IMR-90 (cell line): Measurements from ENCODE around the gene ZNF609. TPM values are rescaled to one million over a fixed set of nuclear protein-coding genes. Genes with fewer than 3 reads are reported as not detected.

Experiments
- ATAC-seq: fragments of 200-7000 bp; cut with Tn5 transposase; 2 replicates; pipeline ENCODE4 v1.9.1; 2020; ENCODE audit warnings: low read depth, mild to moderate bottlenecking, moderate library complexity
- BruUV-seq: library from RNA; stranded (reverse); fragments of 400-500 nt; replicated peaks from 2 replicates; lab custom pipeline; 2021; lab: Mats Ljungman, UMichigan
- CTCF ChIA-PET: fragments of 300-600 bp; formaldehyde crosslinking; extraction: SDS; loops from one replicate; lab custom pipeline; 2021; ENCODE audit warnings: antibody characterized with exemption; lab: Yijun Ruan, JAX
- POLR2A ChIA-PET: fragments of 300-600 bp; sonication (Branson Sonifier 250); formaldehyde crosslinking; loops from one replicate; lab custom pipeline; 2022; ENCODE audit warnings: antibody characterized with exemption; ENCODE audit not compliant: unreplicated experiment; lab: Charles Lee
- DNase-seq: peaks from one replicate; pipeline ENCODE4 v3.0.0; 2013
- H2AFZ ChIP-seq: replicated peaks from 2 replicates; pipeline ENCODE3; 2013; ENCODE audit warnings: low read length, mild to moderate bottlenecking; ENCODE audit not compliant: poor library complexity
- H2AK5ac ChIP-seq: 2 replicates; pipeline ENCODE4 v1.6.1; 2013; ENCODE audit warnings: low read depth, low read length, inconsistent platforms
- H2AK9ac ChIP-seq: replicated peaks from 2 replicates; pipeline ENCODE3; 2013; ENCODE audit warnings: mild to moderate bottlenecking, low read depth, low read length, moderate library complexity; ENCODE audit not compliant: poor library complexity
- H2BK120ac ChIP-seq: 2 replicates; pipeline ENCODE4 v1.6.1; 2013; ENCODE audit warnings: low read depth, low read length, inconsistent platforms
- H2BK15ac ChIP-seq: 3 replicates; pipeline ENCODE4 v1.6.1; 2013; ENCODE audit warnings: low read depth, low read length, inconsistent platforms
- H2BK20ac ChIP-seq: 2 replicates; pipeline ENCODE4 v1.6.1; 2013; ENCODE audit warnings: low read depth, mild to moderate bottlenecking, inconsistent platforms, low read length, moderate library complexity
- H2BK5ac ChIP-seq: 2 replicates; pipeline ENCODE4 v1.6.1; 2013; ENCODE audit warnings: mild to moderate bottlenecking, low read depth, low read length, inconsistent platforms; ENCODE audit not compliant: poor library complexity, severe bottlenecking
- H3K14ac ChIP-seq: replicated peaks from 2 replicates; pipeline ENCODE4 v1.6.1; 2013; ENCODE audit warnings: low read depth, low read length, inconsistent platforms
- H3K18ac ChIP-seq: 2 replicates; pipeline ENCODE4 v1.6.1; 2013; ENCODE audit warnings: low read depth, low read length, control low read depth
- H3K23ac ChIP-seq: 2 replicates; pipeline ENCODE4 v1.6.1; 2013; ENCODE audit warnings: low read depth, low read length, inconsistent platforms
- H3K27ac ChIP-seq: 2 replicates; pipeline ENCODE4 v1.5.1; 2013; ENCODE audit warnings: mild to moderate bottlenecking, control low read depth, low read length; ENCODE audit not compliant: insufficient read depth
- H3K27me3 ChIP-seq: 2 replicates; pipeline ENCODE4 v1.6.1; 2013; ENCODE audit warnings: low read length; ENCODE audit not compliant: control insufficient read depth, insufficient read depth
- H3K36me3 ChIP-seq: 2 replicates; pipeline ENCODE4 v1.6.1; 2013; ENCODE audit warnings: low read length, mixed read lengths; ENCODE audit not compliant: control insufficient read depth, insufficient read depth
- H3K4ac ChIP-seq: 2 replicates; pipeline ENCODE4 v1.6.1; 2013; ENCODE audit warnings: low read depth, low read length, inconsistent platforms
- H3K4me1 ChIP-seq: 2 replicates; pipeline ENCODE4 v1.6.1; 2013; ENCODE audit warnings: low read length, mixed read lengths; ENCODE audit not compliant: control insufficient read depth, insufficient read depth
- H3K4me2 ChIP-seq: 2 replicates; pipeline ENCODE4 v1.6.1; 2013; ENCODE audit warnings: low read depth, mild to moderate bottlenecking, control low read depth, low read length, moderate library complexity
- H3K4me3 ChIP-seq: 2 replicates; pipeline ENCODE4 v1.5.1; 2013; ENCODE audit warnings: low read depth, mild to moderate bottlenecking, control low read depth, low read length, moderate library complexity; ENCODE audit not compliant: insufficient read depth
- H3K56ac ChIP-seq: 2 replicates; pipeline ENCODE4 v1.6.1; 2013; ENCODE audit warnings: low read length, inconsistent platforms; ENCODE audit not compliant: insufficient read depth; ENCODE audit errors: extremely low read depth
- H3K79me1 ChIP-seq, 2 experiments: 2 replicates each; pipeline ENCODE4 v1.6.1; 2013; ENCODE audit warnings: low read length in 2 of 2, inconsistent platforms in 1 of 2, low read depth in 1 of 2
- H3K9ac ChIP-seq: 2 replicates; pipeline ENCODE4 v1.6.1; 2013; ENCODE audit warnings: low read depth, low read length, control low read depth
- H3K9me1 ChIP-seq: 2 replicates; pipeline ENCODE4 v1.6.1; 2013; ENCODE audit warnings: low read length, inconsistent platforms; ENCODE audit not compliant: insufficient read depth
- H3K9me3 ChIP-seq: 2 replicates; pipeline ENCODE4 v1.6.1; 2013; ENCODE audit warnings: low read length; ENCODE audit not compliant: control insufficient read depth, insufficient read depth
- H4K20me1 ChIP-seq: 2 replicates; pipeline ENCODE4 v1.6.1; 2013; ENCODE audit warnings: low read length, inconsistent platforms; ENCODE audit not compliant: insufficient read depth
- H4K5ac ChIP-seq: 2 replicates; pipeline ENCODE4 v1.6.1; 2013; ENCODE audit warnings: mild to moderate bottlenecking, low read depth, low read length, control low read depth
- H4K8ac ChIP-seq, 2 experiments: 2 replicates each; pipeline ENCODE4 v1.6.1; 2013; ENCODE audit warnings: low read depth in 2 of 2, low read length in 2 of 2, control low read depth in 1 of 2, inconsistent platforms in 1 of 2
- H4K91ac ChIP-seq: 2 replicates; pipeline ENCODE4 v1.6.1; 2013; ENCODE audit warnings: low read depth, low read length, inconsistent platforms; ENCODE audit not compliant: insufficient read depth
- BHLHE40 ChIP-seq: fragments of 150-350 bp; IDR thresholded peaks from 2 replicates; pipeline ENCODE4 v1.6.1; 2016; ENCODE audit warnings: mild to moderate bottlenecking, low read depth, low read length
- CEBPB ChIP-seq: IDR thresholded peaks from 2 replicates; pipeline ENCODE4 v1.6.1; 2012; ENCODE audit warnings: low read depth, low read length, improper control_type of control experiment
- CHD1 ChIP-seq: IDR thresholded peaks from 2 replicates; pipeline ENCODE4 v1.6.1; 2012; ENCODE audit warnings: low read depth, low read length, improper control_type of control experiment
- MAFK ChIP-seq: IDR thresholded peaks from 2 replicates; pipeline ENCODE4 v1.6.1; 2012; ENCODE audit warnings: low read depth, low read length, improper control_type of control experiment
- POLR2A ChIP-seq: IDR thresholded peaks from 2 replicates; pipeline ENCODE4 v1.6.1; 2012; ENCODE audit warnings: mild to moderate bottlenecking, low read depth, low read length
- RAD21 ChIP-seq: IDR thresholded peaks from 2 replicates; pipeline ENCODE4 v1.6.1; 2012; ENCODE audit warnings: low read length, improper control_type of control experiment
- SMC3 ChIP-seq: fragments of 150-350 bp; IDR thresholded peaks from 2 replicates; pipeline ENCODE4 v1.6.1; 2016; ENCODE audit warnings: low read depth, mild to moderate bottlenecking, antibody characterized with exemption, low read length, moderate library complexity
- USF2 ChIP-seq: fragments of 150-350 bp; IDR thresholded peaks from 2 replicates; pipeline ENCODE4 v1.6.1; 2017; ENCODE audit warnings: mild to moderate bottlenecking, antibody characterized with exemption, low read length, low read depth
- WGBS, 2 experiments: methylation state at CpG; one replicate each; pipeline versions ENCODE4 v1.1.5 to v1.1.7; 2013; ENCODE audit warnings: missing lambda C conversion rate in 2 of 2; ENCODE audit not compliant: insufficient read length in 1 of 2; ENCODE audit errors: extremely low coverage in 2 of 2; 5-methylcytosine and 5-hydroxymethylcytosine counted together
- dilution Hi-C: fragments of 300-500 bp; cut with HindIII; formaldehyde crosslinking; loops from one replicate; pipeline ENCODE4 v1.14.3; 2018; ENCODE audit warnings: low sequenced_read_pairs; ENCODE audit not compliant: unreplicated experiment
- in situ Hi-C: fragments of 300-500 bp; cut with MboI; formaldehyde crosslinking; loops from 3 replicates; pipeline ENCODE4 v1.14.3; 2019; ENCODE audit warnings: low sequenced_read_pairs, inconsistent platforms, mixed read lengths
- intact Hi-C: fragments of 100-400 bp; cut with micrococcal nuclease; formaldehyde crosslinking; loops from 2 replicates; pipeline ENCODE4 v1.10.0; 2022
- polyA plus RNA-seq, 3 experiments: library from polyadenylated mRNA; depleted of rRNA; stranded (reverse); fragments of >200 nt; gene quantifications; 2 replicates each; pipeline ENCODE4 v1.2.3, GENCODE V29; 2012; ENCODE audit warnings: low replicate concordance in 1 of 3
- total RNA-seq: library from RNA; depleted of rRNA; stranded (reverse); fragments of >200 nt; gene quantifications from 2 replicates; pipeline ENCODE4 v1.2.3, GENCODE V29; 2012

ZNF609 gene
- total and polyA plus RNA-seq, 2 of the 4 experiments (the other 2 are of a cell fraction): 10.4 to 12.5 TPM

GRCh38 chr15:64566629-64567427 is 106.5 kb downstream of the ZNF609 start:
- H2BK120ac ChIP-seq: no peak overlapping the region
- no peak overlapping the region for H3K4me2 ChIP-seq
- ATAC-seq (peak; percentile 24; the same call in 1 of the 2 replicates), DNase-seq (no peak)
- no peak overlapping the region for H3K14ac ChIP-seq
- peaks cover 4% of the 10 kb centered on the region for H3K4me1 ChIP-seq
- no peak overlapping the region for H2AFZ ChIP-seq
- H3K9me3 ChIP-seq: no peaks in the 10 kb centered on the region
- H3K18ac ChIP-seq: no peak overlapping the region
- no peak overlapping the region for H3K9ac ChIP-seq
- H4K8ac ChIP-seq: no peak overlapping the region
- no peak overlapping the region for H3K27ac ChIP-seq
- peaks cover 31 to 69% of the 10 kb centered on the region in 2 experiments for H3K79me1 ChIP-seq
- H3K4ac ChIP-seq: 0 out of 2 replicates have a peak overlapping the region, but pooled peaks have one; percentile 11
- 95% methylated on average over 4 of the region's 11 CpGs; no CpG with 5 or more reads in 1 of the 2 experiments for WGBS, 2 experiments
- dilution Hi-C loops (no loop called here), in situ Hi-C loops (no loop called here), intact Hi-C loops (no loop called here)
- H4K20me1 ChIP-seq: peaks cover 35% of the 10 kb centered on the region; the same call in 1 of the 2 replicates
- H3K36me3 ChIP-seq: peaks cover 7% of the 10 kb centered on the region
- H2BK20ac ChIP-seq: no peak overlapping the region
- H2BK15ac ChIP-seq: no peak overlapping the region
- H4K5ac ChIP-seq: no peak overlapping the region
- ChIA-PET CTCF (interaction anchor here (0.6 to 0.7 kb wide), 2 partner anchors 9 to 51 kb away, joined by 3 to 4 read pairs; no protein-coding TSS in a partner anchor), POLR2A (interaction anchor here (0.6 kb wide), 1 partner anchor 27 kb away, joined by 3 read pairs; no protein-coding TSS in a partner anchor)
- H4K91ac ChIP-seq: no peak overlapping the region
- no peak overlapping the region for H3K56ac ChIP-seq
- H3K9me1 ChIP-seq: peaks cover 13% of the 10 kb centered on the region
- no peak overlapping the region for H2BK5ac ChIP-seq
- H3K23ac ChIP-seq: no peak overlapping the region
- H2AK9ac ChIP-seq: no peak overlapping the region
- H3K4me3 ChIP-seq: no peak overlapping the region
- no peak overlapping the region for H2AK5ac ChIP-seq
- TF ChIP-seq SMC3 (no peak), CHD1 (no peak), POLR2A (no peak), CEBPB (no peak), RAD21 (no peak), MAFK (0 out of 2 replicates have a peak, but pooled peaks have one; percentile 2), BHLHE40 (no peak), USF2 (no peak)
- BruUV-seq: no TSS peak
- H3K27me3 ChIP-seq: no peaks in the 10 kb centered on the region
